ENCODE measurements around the gene ACRV1.

GRCh38 chr11:125626288-125626950, 54.2 kb downstream of the ACRV1 start:
- TF ChIP-seq CTCF (IDR thresholded peaks at IDR 0.05) = peak; percentile 48
- no peak for TF ChIP-seq EZH2 (IDR thresholded peaks at IDR 0.05)

All from neural progenitor cell (in vitro differentiated cells).